ENCODE results near the gene EIF3L.

The EIF3L gene

GRCh38 chr22:37930270-37930951, 81.2 kb downstream of the EIF3L start:
- peak; percentile 16 for DNase-seq

- no peak for DNase-seq
Measured at GRCh38 chr22:37930952-37931440, 81.8 kb downstream of the EIF3L start.

GRCh38 chr22:37931893-37932389, 82.7 kb downstream of the EIF3L start:
- DNase-seq = no peak

- DNase-seq = no peak
Measured at GRCh38 chr22:37932401-37932800, 83.2 kb downstream of the EIF3L start.

GRCh38 chr22:37932821-37933578, 83.8 kb downstream of the EIF3L start:
- no peak for DNase-seq

- peak; percentile 77 for DNase-seq
Measured at GRCh38 chr22:37933711-37934376, 84.6 kb downstream of the EIF3L start.
